GM12878 (cell line): Measurements from ENCODE around the gene PPP1R14D. TPM values are rescaled to one million over a fixed set of nuclear protein-coding genes. Genes with fewer than 3 reads are reported as not detected.

Experiments
- CEBPB ChIP-seq, 2 experiments: fragments of 150-350 bp in 1 of 2; IDR thresholded peaks; 2 replicates each; pipeline ENCODE4 v1.6.1; 2012 to 2014; ENCODE audit warnings: low read depth in 2 of 2, low read length in 2 of 2, borderline replicate concordance in 1 of 2, inconsistent platforms in 1 of 2
- CREB1 ChIP-seq: IDR thresholded peaks from 2 replicates; pipeline ENCODE4 v1.6.1; 2012; ENCODE audit warnings: low read depth, mild to moderate bottlenecking, inconsistent platforms
- CREM ChIP-seq: IDR thresholded peaks from 2 replicates; pipeline ENCODE4 v1.6.1; 2014; ENCODE audit warnings: antibody characterized with exemption, low read depth
- KLF5 ChIP-seq: fragments of 450-650 bp; IDR thresholded peaks from 2 replicates; pipeline ENCODE4 v1.6.1; 2014; ENCODE audit warnings: mild to moderate bottlenecking; ENCODE audit not compliant: partially characterized antibody
- PBX3 ChIP-seq: IDR thresholded peaks from 2 replicates; pipeline ENCODE4 v1.6.1; 2011; ENCODE audit warnings: mild to moderate bottlenecking, low read depth, low read length, moderate library complexity; ENCODE audit not compliant: insufficient replicate concordance
- RELB ChIP-seq: fragments of 450-650 bp; IDR thresholded peaks from 2 replicates; pipeline ENCODE4 v1.6.1; 2017; ENCODE audit warnings: low read depth, mild to moderate bottlenecking, moderate library complexity
- SMC3 ChIP-seq: IDR thresholded peaks from 2 replicates; pipeline ENCODE4 v1.6.1; 2011; ENCODE audit warnings: low read length, improper control_type of control experiment, borderline replicate concordance
- TBL1XR1 ChIP-seq: IDR thresholded peaks from 2 replicates; pipeline ENCODE4 v1.6.1; 2012; ENCODE audit warnings: low read depth, low read length, improper control_type of control experiment
- ZNF384 ChIP-seq: IDR thresholded peaks from 2 replicates; pipeline ENCODE4 v1.6.1; 2012; ENCODE audit warnings: low read depth, mild to moderate bottlenecking, low read length, improper control_type of control experiment, borderline replicate concordance
- polyA plus RNA-seq, 11 experiments: library from polyadenylated mRNA; depleted of rRNA in 4 of 11; unstranded in 6 of 11; stranded (reverse) in 5 of 11; fragments of >200 nt; fragmentation: Nextera tagmentation in 4 of 11; fragmentation: Illumina TruSeq in 1 of 11; extraction: Ambion mirVana in 4 of 11; extraction: Trizol in 1 of 11; gene quantifications; 1 replicate in 1 of 11; 2 replicates in 10 of 11; pipeline versions ENCODE4 v1.2.1 to v1.2.3, GENCODE V29; 2011 to 2016; ENCODE audit warnings: inconsistent platforms in 2 of 11, missing spikeins in 2 of 11, low read depth in 1 of 11
- total RNA-seq, 4 experiments: library from RNA; depleted of rRNA in 3 of 4; stranded (reverse); fragments of >200 nt in 3 of 4; fragmentation: Illumina TruSeq in 1 of 4; extraction: Trizol in 1 of 4; gene quantifications; 2 replicates each; pipeline versions ENCODE4 v1.2.1 to v1.2.3, GENCODE V29; 2013 to 2021
- TF ChIP-seq, protein P1 (sequence below): fragments of 450-650 bp; IDR thresholded peaks from 2 replicates; pipeline ENCODE4 v1.6.1; 2016; ENCODE audit warnings: mild to moderate bottlenecking, moderate library complexity, borderline replicate concordance
- TF ChIP-seq, protein P2 (sequence below), 3 experiments: IDR thresholded peaks in 2 of 3; conservative IDR thresholded peaks in 1 of 3; 2 replicates each; pipeline ENCODE4 v1.5.1; 2011; ENCODE audit warnings: low read depth in 3 of 3, low read length in 3 of 3, mild to moderate bottlenecking in 3 of 3, control low read depth in 2 of 3, moderate library complexity in 2 of 3, inconsistent platforms in 1 of 3, mixed read lengths in 1 of 3; ENCODE audit not compliant: control insufficient read depth in 2 of 3, insufficient read depth in 1 of 3; ENCODE audit errors: extremely low read depth in 1 of 3
- TF ChIP-seq, protein P3 (sequence below): IDR thresholded peaks from 2 replicates; pipeline ENCODE4 v1.6.1; 2011; ENCODE audit warnings: low read depth, low read length, improper control_type of control experiment, borderline replicate concordance
- TF ChIP-seq, protein P4 (sequence below): fragments of 450-650 bp; IDR thresholded peaks from 2 replicates; pipeline ENCODE4 v1.6.1; 2016; ENCODE audit warnings: mild to moderate bottlenecking

PPP1R14D gene
- total and polyA plus RNA-seq, 10 of the 15 experiments (the other 5 are each of a cell fraction or from before 2014, with no cell fraction given) = 0.10 TPM; not detected in 9

DNA sequence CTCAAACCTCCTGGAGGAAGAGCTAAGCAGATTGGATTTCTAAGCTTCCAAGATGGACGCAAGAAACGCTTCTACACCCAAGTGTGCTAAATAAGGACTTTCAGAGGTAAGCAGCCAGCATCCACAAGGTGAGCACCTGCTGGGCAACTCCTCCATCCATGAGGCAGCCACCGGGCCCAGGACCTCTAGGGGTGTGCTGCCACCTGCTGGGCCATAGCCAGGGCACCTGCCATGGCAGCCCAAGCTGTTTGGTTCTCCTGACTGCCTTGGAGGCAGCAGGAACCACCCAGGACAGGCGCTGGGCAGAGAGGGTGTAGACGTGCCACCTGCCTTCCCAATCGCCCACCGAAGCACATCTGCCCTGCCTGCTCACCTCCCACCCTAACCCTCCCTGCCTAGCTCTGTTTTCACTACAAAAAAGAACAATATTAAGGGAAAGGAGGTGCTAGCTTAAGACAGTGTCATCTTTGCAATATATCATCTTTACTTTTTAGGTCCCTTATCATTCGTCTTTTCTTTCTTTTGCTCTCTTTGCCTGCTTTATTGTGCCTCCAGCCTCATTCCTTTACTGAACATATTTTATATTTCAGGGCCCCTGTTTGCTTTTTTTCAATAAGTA is 45.8 kb downstream of the PPP1R14D start (continued):
- TF ChIP-seq, protein P1, sequence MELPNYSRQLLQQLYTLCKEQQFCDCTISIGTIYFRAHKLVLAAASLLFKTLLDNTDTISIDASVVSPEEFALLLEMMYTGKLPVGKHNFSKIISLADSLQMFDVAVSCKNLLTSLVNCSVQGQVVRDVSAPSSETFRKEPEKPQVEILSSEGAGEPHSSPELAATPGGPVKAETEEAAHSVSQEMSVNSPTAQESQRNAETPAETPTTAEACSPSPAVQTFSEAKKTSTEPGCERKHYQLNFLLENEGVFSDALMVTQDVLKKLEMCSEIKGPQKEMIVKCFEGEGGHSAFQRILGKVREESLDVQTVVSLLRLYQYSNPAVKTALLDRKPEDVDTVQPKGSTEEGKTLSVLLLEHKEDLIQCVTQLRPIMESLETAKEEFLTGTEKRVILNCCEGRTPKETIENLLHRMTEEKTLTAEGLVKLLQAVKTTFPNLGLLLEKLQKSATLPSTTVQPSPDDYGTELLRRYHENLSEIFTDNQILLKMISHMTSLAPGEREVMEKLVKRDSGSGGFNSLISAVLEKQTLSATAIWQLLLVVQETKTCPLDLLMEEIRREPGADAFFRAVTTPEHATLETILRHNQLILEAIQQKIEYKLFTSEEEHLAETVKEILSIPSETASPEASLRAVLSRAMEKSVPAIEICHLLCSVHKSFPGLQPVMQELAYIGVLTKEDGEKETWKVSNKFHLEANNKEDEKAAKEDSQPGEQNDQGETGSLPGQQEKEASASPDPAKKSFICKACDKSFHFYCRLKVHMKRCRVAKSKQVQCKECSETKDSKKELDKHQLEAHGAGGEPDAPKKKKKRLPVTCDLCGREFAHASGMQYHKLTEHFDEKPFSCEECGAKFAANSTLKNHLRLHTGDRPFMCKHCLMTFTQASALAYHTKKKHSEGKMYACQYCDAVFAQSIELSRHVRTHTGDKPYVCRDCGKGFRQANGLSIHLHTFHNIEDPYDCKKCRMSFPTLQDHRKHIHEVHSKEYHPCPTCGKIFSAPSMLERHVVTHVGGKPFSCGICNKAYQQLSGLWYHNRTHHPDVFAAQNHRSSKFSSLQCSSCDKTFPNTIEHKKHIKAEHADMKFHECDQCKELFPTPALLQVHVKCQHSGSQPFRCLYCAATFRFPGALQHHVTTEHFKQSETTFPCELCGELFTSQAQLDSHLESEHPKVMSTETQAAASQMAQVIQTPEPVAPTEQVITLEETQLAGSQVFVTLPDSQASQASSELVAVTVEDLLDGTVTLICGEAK = no peak
- peak; percentile 98 for TF ChIP-seq SMC3
- no peak for TF ChIP-seq KLF5
- TF ChIP-seq TBL1XR1 = no peak
- TF ChIP-seq PBX3 = no peak
- no peak for TF ChIP-seq CEBPB (IDR thresholded peaks at IDR 0.05; ENCODE audit: borderline replicate concordance in 1 of 2, low read depth in 2 of 2, low read length in 2 of 2)
- TF ChIP-seq ZNF384 = no peak
- no peak for TF ChIP-seq CREB1
- TF ChIP-seq CREM = no peak
- TF ChIP-seq, protein P2, sequence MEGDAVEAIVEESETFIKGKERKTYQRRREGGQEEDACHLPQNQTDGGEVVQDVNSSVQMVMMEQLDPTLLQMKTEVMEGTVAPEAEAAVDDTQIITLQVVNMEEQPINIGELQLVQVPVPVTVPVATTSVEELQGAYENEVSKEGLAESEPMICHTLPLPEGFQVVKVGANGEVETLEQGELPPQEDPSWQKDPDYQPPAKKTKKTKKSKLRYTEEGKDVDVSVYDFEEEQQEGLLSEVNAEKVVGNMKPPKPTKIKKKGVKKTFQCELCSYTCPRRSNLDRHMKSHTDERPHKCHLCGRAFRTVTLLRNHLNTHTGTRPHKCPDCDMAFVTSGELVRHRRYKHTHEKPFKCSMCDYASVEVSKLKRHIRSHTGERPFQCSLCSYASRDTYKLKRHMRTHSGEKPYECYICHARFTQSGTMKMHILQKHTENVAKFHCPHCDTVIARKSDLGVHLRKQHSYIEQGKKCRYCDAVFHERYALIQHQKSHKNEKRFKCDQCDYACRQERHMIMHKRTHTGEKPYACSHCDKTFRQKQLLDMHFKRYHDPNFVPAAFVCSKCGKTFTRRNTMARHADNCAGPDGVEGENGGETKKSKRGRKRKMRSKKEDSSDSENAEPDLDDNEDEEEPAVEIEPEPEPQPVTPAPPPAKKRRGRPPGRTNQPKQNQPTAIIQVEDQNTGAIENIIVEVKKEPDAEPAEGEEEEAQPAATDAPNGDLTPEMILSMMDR (IDR thresholded peaks at IDR 0.05 in 2 of 3, conservative IDR thresholded peaks at IDR 0.05 in 1 of 3; ENCODE audit: control insufficient read depth in 2 of 3, extremely low read depth in 1 of 3, insufficient read depth in 1 of 3, low read depth in 3 of 3, low read length in 3 of 3) = peak; percentile 89 to 98 (median 97)
- TF ChIP-seq RELB = no peak
- TF ChIP-seq, protein P3, sequence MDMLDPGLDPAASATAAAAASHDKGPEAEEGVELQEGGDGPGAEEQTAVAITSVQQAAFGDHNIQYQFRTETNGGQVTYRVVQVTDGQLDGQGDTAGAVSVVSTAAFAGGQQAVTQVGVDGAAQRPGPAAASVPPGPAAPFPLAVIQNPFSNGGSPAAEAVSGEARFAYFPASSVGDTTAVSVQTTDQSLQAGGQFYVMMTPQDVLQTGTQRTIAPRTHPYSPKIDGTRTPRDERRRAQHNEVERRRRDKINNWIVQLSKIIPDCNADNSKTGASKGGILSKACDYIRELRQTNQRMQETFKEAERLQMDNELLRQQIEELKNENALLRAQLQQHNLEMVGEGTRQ = no peak
- TF ChIP-seq, protein P4, sequence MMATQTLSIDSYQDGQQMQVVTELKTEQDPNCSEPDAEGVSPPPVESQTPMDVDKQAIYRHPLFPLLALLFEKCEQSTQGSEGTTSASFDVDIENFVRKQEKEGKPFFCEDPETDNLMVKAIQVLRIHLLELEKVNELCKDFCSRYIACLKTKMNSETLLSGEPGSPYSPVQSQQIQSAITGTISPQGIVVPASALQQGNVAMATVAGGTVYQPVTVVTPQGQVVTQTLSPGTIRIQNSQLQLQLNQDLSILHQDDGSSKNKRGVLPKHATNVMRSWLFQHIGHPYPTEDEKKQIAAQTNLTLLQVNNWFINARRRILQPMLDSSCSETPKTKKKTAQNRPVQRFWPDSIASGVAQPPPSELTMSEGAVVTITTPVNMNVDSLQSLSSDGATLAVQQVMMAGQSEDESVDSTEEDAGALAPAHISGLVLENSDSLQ = no peak
